K562 (cell line): Measurements from ENCODE around the gene VNN1. TPM values are rescaled to one million over a fixed set of nuclear protein-coding genes. Genes with fewer than 3 reads are reported as not detected.

Experiments
- DEAF1 ChIP-seq: fragments of 450-650 bp; formaldehyde crosslinking; IDR thresholded peaks from 2 replicates; pipeline ENCODE4 v1.4.0; 2020; ENCODE audit warnings: mild to moderate bottlenecking, moderate library complexity
- E2F5 ChIP-seq: sonication (generic); formaldehyde crosslinking; IDR thresholded peaks from 2 replicates; pipeline ENCODE4 v1.8.0; 2022; ENCODE audit warnings: mild to moderate bottlenecking, missing genetic modification reagents
- KDM2B ChIP-seq: fragments of 250-450 bp; sonication (Bioruptor Pico); IDR thresholded peaks from 2 replicates; pipeline ENCODE4 v1.8.0; 2021; ENCODE audit warnings: mild to moderate bottlenecking, moderate library complexity
- SMARCA5 ChIP-seq: fragments of 450-650 bp; IDR thresholded peaks from 2 replicates; pipeline ENCODE4 v1.6.1; 2016
- ZNF274 ChIP-seq: IDR thresholded peaks from 2 replicates; pipeline ENCODE4 v1.6.1; 2011; ENCODE audit warnings: low read depth, mild to moderate bottlenecking, low read length, moderate library complexity, borderline replicate concordance
- ZNF551 ChIP-seq: fragments of 250-450 bp; sonication (Bioruptor Pico); IDR thresholded peaks from 2 replicates; pipeline ENCODE4 v1.5.0; 2021; ENCODE audit warnings: mild to moderate bottlenecking, moderate library complexity
- polyA plus RNA-seq, 8 experiments: library from polyadenylated mRNA; depleted of rRNA in 4 of 8; stranded (reverse) in 5 of 8; unstranded in 3 of 8; fragments of >200 nt; fragmentation: Nextera tagmentation in 2 of 8; fragmentation: Illumina TruSeq in 1 of 8; extraction: Ambion mirVana in 2 of 8; extraction: Trizol in 1 of 8; gene quantifications; 2 replicates each; pipeline versions ENCODE4 v1.2.1 to v1.2.3, GENCODE V29; 2011 to 2014; ENCODE audit warnings: inconsistent platforms in 1 of 8, missing spikeins in 1 of 8
- total RNA-seq, 7 experiments: library from RNA; depleted of rRNA in 6 of 7; stranded (reverse); fragments of >200 nt in 6 of 7; fragmentation: Illumina TruSeq in 2 of 7; extraction: Trizol in 2 of 7; gene quantifications; 2 replicates each; pipeline versions ENCODE4 v1.2.1 to v1.2.3, GENCODE V29; 2011 to 2021; ENCODE audit warnings: low replicate concordance in 1 of 7
- TF ChIP-seq, protein P1 (sequence below): fragments of 200-600 bp; sonication (generic); IDR thresholded peaks from one replicate; pipeline ENCODE4 v1.6.1; 2012; ENCODE audit warnings: mild to moderate bottlenecking, low read depth, low read length, inconsistent platforms
- TF ChIP-seq, protein P2 (sequence below): fragments of 450-650 bp; formaldehyde crosslinking; IDR thresholded peaks from 2 replicates; pipeline ENCODE4 v1.4.0; 2022; ENCODE audit warnings: missing genetic modification characterization

The VNN1 gene
- total and polyA plus RNA-seq, 9 of the 15 experiments (the other 6 are each of a cell fraction or from before 2014, with no cell fraction given), result not detected

DNA sequence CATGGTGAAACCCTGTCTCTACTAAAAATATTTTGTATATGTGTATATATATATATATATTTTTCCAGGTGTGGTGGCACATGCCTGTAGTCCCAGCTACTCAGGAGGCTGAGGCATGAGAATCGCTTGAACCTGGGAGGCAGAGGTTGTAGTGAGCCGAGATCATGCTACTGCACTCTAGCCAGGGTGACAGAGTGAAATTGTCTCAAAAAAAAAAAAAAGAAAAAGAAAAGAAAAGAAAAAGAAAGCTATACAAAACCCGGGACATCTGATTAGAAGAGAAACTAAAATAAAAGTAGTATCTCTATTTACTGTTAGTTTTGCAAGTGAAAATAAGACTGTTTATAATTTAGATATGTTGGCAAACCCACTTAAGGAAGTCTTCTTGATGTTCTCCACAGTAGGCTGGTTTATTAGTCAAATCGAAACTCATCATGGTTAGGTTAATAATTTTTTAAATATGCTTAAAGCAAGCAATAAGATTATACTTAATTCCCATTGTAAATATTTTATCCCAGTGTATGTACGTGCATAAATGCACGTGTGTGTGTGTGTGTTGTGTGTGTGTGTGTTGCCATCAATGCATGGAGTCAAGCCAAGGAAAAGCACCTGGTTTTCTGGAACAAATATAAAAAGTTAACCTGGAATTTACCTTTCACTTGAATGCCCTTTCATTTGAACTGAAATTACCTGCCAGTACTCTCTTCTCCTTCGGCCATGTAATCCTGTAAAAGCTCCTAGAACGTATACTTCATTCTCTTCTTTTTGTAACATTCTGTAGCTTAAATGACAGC is 36.8 kb upstream of the VNN1 start (continued):
- no peak for TF ChIP-seq ZNF551 (CRISPR knock-in tag)
- no peak for TF ChIP-seq DEAF1
- TF ChIP-seq, protein P1, sequence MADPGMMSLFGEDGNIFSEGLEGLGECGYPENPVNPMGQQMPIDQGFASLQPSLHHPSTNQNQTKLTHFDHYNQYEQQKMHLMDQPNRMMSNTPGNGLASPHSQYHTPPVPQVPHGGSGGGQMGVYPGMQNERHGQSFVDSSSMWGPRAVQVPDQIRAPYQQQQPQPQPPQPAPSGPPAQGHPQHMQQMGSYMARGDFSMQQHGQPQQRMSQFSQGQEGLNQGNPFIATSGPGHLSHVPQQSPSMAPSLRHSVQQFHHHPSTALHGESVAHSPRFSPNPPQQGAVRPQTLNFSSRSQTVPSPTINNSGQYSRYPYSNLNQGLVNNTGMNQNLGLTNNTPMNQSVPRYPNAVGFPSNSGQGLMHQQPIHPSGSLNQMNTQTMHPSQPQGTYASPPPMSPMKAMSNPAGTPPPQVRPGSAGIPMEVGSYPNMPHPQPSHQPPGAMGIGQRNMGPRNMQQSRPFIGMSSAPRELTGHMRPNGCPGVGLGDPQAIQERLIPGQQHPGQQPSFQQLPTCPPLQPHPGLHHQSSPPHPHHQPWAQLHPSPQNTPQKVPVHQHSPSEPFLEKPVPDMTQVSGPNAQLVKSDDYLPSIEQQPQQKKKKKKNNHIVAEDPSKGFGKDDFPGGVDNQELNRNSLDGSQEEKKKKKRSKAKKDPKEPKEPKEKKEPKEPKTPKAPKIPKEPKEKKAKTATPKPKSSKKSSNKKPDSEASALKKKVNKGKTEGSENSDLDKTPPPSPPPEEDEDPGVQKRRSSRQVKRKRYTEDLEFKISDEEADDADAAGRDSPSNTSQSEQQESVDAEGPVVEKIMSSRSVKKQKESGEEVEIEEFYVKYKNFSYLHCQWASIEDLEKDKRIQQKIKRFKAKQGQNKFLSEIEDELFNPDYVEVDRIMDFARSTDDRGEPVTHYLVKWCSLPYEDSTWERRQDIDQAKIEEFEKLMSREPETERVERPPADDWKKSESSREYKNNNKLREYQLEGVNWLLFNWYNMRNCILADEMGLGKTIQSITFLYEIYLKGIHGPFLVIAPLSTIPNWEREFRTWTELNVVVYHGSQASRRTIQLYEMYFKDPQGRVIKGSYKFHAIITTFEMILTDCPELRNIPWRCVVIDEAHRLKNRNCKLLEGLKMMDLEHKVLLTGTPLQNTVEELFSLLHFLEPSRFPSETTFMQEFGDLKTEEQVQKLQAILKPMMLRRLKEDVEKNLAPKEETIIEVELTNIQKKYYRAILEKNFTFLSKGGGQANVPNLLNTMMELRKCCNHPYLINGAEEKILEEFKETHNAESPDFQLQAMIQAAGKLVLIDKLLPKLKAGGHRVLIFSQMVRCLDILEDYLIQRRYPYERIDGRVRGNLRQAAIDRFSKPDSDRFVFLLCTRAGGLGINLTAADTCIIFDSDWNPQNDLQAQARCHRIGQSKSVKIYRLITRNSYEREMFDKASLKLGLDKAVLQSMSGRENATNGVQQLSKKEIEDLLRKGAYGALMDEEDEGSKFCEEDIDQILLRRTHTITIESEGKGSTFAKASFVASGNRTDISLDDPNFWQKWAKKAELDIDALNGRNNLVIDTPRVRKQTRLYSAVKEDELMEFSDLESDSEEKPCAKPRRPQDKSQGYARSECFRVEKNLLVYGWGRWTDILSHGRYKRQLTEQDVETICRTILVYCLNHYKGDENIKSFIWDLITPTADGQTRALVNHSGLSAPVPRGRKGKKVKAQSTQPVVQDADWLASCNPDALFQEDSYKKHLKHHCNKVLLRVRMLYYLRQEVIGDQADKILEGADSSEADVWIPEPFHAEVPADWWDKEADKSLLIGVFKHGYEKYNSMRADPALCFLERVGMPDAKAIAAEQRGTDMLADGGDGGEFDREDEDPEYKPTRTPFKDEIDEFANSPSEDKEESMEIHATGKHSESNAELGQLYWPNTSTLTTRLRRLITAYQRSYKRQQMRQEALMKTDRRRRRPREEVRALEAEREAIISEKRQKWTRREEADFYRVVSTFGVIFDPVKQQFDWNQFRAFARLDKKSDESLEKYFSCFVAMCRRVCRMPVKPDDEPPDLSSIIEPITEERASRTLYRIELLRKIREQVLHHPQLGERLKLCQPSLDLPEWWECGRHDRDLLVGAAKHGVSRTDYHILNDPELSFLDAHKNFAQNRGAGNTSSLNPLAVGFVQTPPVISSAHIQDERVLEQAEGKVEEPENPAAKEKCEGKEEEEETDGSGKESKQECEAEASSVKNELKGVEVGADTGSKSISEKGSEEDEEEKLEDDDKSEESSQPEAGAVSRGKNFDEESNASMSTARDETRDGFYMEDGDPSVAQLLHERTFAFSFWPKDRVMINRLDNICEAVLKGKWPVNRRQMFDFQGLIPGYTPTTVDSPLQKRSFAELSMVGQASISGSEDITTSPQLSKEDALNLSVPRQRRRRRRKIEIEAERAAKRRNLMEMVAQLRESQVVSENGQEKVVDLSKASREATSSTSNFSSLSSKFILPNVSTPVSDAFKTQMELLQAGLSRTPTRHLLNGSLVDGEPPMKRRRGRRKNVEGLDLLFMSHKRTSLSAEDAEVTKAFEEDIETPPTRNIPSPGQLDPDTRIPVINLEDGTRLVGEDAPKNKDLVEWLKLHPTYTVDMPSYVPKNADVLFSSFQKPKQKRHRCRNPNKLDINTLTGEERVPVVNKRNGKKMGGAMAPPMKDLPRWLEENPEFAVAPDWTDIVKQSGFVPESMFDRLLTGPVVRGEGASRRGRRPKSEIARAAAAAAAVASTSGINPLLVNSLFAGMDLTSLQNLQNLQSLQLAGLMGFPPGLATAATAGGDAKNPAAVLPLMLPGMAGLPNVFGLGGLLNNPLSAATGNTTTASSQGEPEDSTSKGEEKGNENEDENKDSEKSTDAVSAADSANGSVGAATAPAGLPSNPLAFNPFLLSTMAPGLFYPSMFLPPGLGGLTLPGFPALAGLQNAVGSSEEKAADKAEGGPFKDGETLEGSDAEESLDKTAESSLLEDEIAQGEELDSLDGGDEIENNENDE, result no peak
- no peak for TF ChIP-seq SMARCA5
- no peak for TF ChIP-seq KDM2B (CRISPR knock-in tag)
- TF ChIP-seq ZNF274, result no peak
- no peak for TF ChIP-seq E2F5 (CRISPR knock-in tag)
- TF ChIP-seq, protein P2, sequence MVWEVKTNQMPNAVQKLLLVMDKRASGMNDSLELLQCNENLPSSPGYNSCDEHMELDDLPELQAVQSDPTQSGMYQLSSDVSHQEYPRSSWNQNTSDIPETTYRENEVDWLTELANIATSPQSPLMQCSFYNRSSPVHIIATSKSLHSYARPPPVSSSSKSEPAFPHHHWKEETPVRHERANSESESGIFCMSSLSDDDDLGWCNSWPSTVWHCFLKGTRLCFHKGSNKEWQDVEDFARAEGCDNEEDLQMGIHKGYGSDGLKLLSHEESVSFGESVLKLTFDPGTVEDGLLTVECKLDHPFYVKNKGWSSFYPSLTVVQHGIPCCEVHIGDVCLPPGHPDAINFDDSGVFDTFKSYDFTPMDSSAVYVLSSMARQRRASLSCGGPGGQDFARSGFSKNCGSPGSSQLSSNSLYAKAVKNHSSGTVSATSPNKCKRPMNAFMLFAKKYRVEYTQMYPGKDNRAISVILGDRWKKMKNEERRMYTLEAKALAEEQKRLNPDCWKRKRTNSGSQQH, result no peak
